COLO829 (cell line): ENCODE measurements around the gene ACOT7.
"Not testable (repeated sequence)": the region's sequence is repeated elsewhere in the genome, so short reads cannot be mapped to it uniquely, and the experiment has no call there.

ENCODE experiments used
- DNase-seq: peaks from one replicate; pipeline ENCODE4 v3.0.0; 2012; ENCODE audit warnings: low spot score

ACOT7 gene

DNA sequence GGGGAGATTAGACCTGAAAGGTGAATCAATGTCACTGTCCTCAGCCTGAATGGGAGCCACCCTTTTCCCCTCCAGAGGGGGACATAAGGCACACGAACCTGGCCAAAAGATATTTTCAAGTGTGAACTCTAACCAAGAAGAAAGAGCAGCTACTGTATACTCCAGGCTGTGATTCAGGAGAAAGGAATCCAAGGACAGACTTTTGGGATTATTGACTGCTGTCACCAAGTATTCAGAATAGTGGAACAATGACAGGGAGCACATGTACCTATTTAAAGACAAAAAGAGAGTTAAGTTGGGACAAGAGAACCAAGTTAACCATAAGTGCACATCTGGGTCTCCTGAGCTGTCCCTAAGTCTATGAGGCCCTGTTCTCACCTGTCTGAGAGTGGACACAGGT, 160.2 kb downstream of the ACOT7 start:
- DNase-seq: no peak

DNA sequence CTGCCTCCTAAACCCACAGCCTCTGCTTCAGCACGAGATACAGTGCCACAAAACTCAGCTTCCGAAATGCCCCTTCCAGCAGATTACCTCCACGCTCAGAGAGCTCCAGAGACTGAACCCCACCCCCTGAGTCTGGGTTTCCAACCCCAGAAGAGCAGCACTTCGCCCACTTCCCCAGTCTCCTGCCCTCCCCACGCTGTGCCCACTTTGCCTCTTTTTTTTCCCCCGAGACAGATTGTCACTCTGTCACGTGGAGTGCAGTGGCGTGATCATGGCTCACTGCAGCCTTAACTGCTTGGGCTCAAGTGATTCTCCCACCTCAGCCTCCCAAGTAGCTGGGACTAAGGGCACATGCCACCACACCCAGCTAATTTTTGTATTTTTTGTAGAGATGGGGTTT, 167.9 kb downstream of the ACOT7 start:
- DNase-seq: no peak

DNA sequence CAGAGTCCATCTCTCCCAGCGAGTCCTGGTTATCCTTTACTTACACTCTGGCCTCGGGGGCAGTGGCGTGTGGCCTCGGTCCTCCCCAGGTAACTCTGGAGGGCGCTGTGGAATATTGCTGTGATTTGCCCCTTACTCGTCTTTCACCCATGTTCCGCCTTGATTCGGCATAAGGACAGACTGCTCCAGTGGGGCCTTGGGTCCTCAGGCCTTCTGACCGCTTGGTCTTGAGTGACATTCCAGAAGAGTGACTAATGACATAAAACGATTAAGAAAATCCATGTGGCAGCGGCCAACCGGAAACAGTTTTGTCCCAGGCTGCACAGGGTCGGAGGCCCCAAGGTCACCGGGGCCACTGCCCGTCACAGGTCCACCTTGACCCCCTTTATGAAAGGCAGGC, 168.8 kb downstream of the ACOT7 start:
- no peak for DNase-seq

GRCh38 chr1:6223617-6224016, 169.9 kb downstream of the ACOT7 start:
- no peak for DNase-seq

- DNase-seq: no peak
These were observed 170.9 kb downstream of the ACOT7 start for GRCh38 chr1:6222636-6223035.

GRCh38 chr1:6221210-6221784, 172.3 kb downstream of the ACOT7 start:
- no peak for DNase-seq

DNA sequence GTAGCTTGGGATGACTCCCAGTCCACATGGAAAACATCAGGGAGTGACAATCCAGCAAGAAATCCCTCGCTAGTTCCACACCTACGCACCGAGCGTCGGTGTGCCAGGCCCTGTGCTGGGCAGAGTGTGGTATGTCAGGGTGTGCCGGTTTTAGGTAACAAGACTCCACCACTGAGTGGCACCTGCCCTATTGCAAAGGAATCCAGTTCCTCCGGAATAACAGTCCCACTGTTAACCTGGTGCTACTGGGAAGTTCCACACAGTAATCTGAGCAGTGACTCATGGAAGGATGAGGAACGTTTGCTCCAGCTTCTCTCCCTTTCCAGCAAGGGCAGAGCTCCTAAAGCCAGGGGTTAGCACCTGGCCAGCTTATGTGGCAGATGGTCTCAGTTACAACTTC, 173.3 kb downstream of the ACOT7 start:
- DNase-seq: no peak

- not testable (repeated sequence) for DNase-seq
These were observed 173.9 kb downstream of the ACOT7 start for GRCh38 chr1:6219641-6220040.

DNA sequence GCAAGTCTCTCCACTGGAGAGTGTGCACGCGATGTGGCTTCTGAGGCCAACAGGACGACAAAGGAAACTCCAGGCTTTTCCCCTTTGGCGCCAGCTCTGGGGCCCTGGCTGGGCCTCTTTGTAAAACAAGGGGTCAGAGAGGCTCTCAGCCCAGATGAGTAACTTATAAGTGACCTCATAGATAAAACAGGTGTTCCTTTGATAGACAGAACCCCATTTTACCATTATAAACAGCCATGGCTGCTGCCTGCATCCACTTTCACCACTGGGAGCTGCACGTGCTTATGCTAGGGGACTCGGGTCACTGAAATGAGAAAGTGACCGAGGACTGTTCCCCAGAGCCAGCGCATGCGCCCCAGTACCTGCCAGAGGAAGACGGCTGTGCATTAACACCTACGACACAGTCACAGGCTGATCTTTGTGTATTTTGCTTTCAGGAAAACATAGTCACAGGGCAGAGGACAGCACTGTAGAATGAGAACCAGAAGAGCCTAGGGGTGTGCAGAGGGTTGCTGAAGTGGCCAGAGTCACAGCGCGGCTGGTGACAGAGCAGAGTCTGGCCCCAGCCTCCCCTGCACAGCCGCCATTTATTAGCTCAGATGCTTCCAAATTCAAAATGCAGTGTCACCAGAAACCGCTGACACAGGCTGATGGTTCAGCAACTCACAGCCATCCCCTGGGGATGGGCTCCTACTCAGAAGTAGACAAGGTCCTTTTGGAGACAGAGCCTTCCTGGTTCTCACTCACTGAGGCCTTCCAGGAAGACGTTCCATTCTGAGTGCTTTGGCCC, 175.0 kb downstream of the ACOT7 start:
- DNase-seq: no peak
